H1 (cell line): ENCODE data around the gene MLN. TPM values are rescaled to one million over a fixed set of nuclear protein-coding genes. Genes with fewer than 3 reads are reported as not detected.

Experiments used
- POU5F1 ChIP-seq: IDR thresholded peaks from 2 replicates; pipeline ENCODE4 v1.6.1; 2011; ENCODE audit warnings: low read depth, mild to moderate bottlenecking, low read length, moderate library complexity
- RBBP5 ChIP-seq: IDR thresholded peaks from 2 replicates; pipeline ENCODE4 v1.7.1; 2012; ENCODE audit warnings: low read depth, mild to moderate bottlenecking, inconsistent platforms, low read length, moderate library complexity, borderline replicate concordance
- RFX5 ChIP-seq: IDR thresholded peaks from 2 replicates; pipeline ENCODE4 v1.6.1; 2011; ENCODE audit warnings: low read depth, low read length, improper control_type of control experiment, borderline replicate concordance
- SRF ChIP-seq: IDR thresholded peaks from 2 replicates; pipeline ENCODE4 v1.6.1; 2011; ENCODE audit warnings: mild to moderate bottlenecking, low read depth, low read length, moderate library complexity
- polyA plus RNA-seq, 7 experiments: library from polyadenylated mRNA; depleted of rRNA in 3 of 7; stranded (reverse) in 5 of 7; unstranded in 2 of 7; fragments of >200 nt in 5 of 7; fragments of 200-250 nt in 2 of 7; gene quantifications; 1 replicate in 5 of 7; 2 replicates in 1 of 7; 4 replicates in 1 of 7; pipeline versions ENCODE4 v1.2.1 to v1.2.3, GENCODE V29; 2011 to 2013; ENCODE audit warnings: missing spikeins in 2 of 7, mixed read lengths in 2 of 7
- total RNA-seq: library from RNA; stranded (reverse); fragmentation: NEBNext Ultra II Directional; extraction: Animal tissue kit (Norgen Biotek cat#: 25700); gene quantifications from 2 replicates; pipeline ENCODE4 v1.2.1, GENCODE V29; 2021
- TF ChIP-seq, protein P1 (sequence below): IDR thresholded peaks from 2 replicates; pipeline ENCODE4 v1.6.1; 2012; ENCODE audit warnings: low read length, inconsistent platforms

MLN gene
- total and polyA plus RNA-seq, 2 of the 8 experiments (the other 6 are each of a cell fraction or from before 2014, with no cell fraction given) = not detected

DNA sequence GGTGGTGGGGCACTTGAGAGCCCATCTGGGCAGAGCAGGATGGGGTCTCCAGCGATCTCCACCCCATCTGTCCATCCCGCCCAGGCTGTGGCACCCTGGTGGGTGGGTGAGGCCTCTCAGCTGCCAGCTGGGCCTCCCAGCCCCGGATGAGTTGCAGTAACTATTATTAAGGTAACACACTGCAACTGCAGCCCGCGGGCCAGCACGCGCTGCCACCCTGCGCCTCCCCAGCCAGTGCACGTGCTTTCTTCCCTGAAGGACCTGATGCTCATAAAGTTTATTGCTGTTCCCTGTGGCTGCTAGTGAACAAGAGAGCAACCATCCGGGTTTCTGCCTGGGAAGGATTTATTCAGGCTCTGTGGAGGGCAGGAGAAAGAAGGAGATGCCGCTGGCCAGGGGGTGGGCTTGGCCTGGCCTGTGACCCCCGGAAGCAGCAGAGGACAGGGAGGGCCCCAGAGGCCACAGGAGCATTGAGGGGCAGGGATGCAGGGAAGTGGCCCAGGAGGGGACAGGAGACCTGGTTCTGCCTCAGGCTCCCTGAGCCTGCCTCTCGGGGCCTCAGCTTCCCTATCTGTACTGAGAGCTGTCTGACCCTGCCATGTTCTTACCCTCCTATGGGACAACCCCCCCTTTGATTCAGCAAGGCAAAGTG lies 58.8 kb downstream of the MLN start (continued):
- TF ChIP-seq SRF (no peak), POU5F1 (no peak), RFX5 (no peak), RBBP5 (no peak)
- TF ChIP-seq, protein P1, sequence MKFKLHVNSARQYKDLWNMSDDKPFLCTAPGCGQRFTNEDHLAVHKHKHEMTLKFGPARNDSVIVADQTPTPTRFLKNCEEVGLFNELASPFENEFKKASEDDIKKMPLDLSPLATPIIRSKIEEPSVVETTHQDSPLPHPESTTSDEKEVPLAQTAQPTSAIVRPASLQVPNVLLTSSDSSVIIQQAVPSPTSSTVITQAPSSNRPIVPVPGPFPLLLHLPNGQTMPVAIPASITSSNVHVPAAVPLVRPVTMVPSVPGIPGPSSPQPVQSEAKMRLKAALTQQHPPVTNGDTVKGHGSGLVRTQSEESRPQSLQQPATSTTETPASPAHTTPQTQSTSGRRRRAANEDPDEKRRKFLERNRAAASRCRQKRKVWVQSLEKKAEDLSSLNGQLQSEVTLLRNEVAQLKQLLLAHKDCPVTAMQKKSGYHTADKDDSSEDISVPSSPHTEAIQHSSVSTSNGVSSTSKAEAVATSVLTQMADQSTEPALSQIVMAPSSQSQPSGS = no peak

Other genes starting within 250 kb of the MLN start
- 43.3 and 45.1 TPM in 2 replicates for gene BAK1, start 223.7 kb downstream of the MLN start, total RNA-seq
- gene BAK1, start 223.7 kb downstream of the MLN start, polyA plus RNA-seq (2011; rRNA removed) = 43.4 and 51.4 TPM in 2 replicates
- 44.9 and 45.7 TPM in 2 replicates for gene ITPR3, start 182.7 kb downstream of the MLN start, total RNA-seq
- gene ITPR3, start 182.7 kb downstream of the MLN start, polyA plus RNA-seq (2011; rRNA removed) = 29.1 and 37.2 TPM in 2 replicates
- 104 and 107 TPM in 2 replicates for gene UQCC2, start 92.3 kb downstream of the MLN start, total RNA-seq
- gene UQCC2, start 92.3 kb downstream of the MLN start, polyA plus RNA-seq (2011; rRNA removed) = 44.1 and 52.1 TPM in 2 replicates
- 0.22 and 0.23 TPM in 2 replicates for gene IP6K3, start 57.1 kb downstream of the MLN start, total RNA-seq
- 0.73 and 0.93 TPM in 2 replicates for gene IP6K3, start 57.1 kb downstream of the MLN start, polyA plus RNA-seq (2011; rRNA removed)
- gene LEMD2, start 14.9 kb downstream of the MLN start, total RNA-seq = 54.1 and 57.3 TPM in 2 replicates
- 32.7 and 54.9 TPM in 2 replicates for gene LEMD2, start 14.9 kb downstream of the MLN start, polyA plus RNA-seq (2011; rRNA removed)